Heart left ventricle (tissue), 16 donors: ENCODE data around the gene CCSER1. TPM values are rescaled to one million over a fixed set of nuclear protein-coding genes. Genes with fewer than 3 reads are reported as not detected.
"Not testable (repeated sequence)": the region's sequence is repeated elsewhere in the genome, so short reads cannot be mapped to it uniquely, and the experiment has no call there.

Experiments
- ATAC-seq, 4 donors: fragments of 200-7000 bp; cut with Tn5 transposase; one replicate each; pipeline ENCODE4 v1.9.1; 2020 to 2022; ENCODE audit warnings: moderate library complexity in 4 of 4, mild to moderate bottlenecking in 3 of 4, moderate number of reproducible peaks in 1 of 4
- DNase-seq, 5 donors: peaks; one replicate each; pipeline ENCODE4 v3.0.0-alpha.2; 2020
- H3K27ac ChIP-seq, 12 donors: fragments of 200-600 bp; sonication (generic) in 4 of 12; one replicate each; pipeline versions ENCODE4 v1.5.0 to v1.8.0; 2016 to 2022; ENCODE audit warnings: mild to moderate bottlenecking in 2 of 12
- H3K27me3 ChIP-seq, 9 donors: fragments of 200-600 bp; sonication (generic) in 2 of 9; one replicate each; pipeline versions ENCODE4 v1.5.1 to v1.8.0; 2016 to 2022; ENCODE audit warnings: mild to moderate bottlenecking in 3 of 9
- H3K36me3 ChIP-seq, 9 donors: fragments of 200-600 bp; sonication (generic) in 2 of 9; one replicate each; pipeline versions ENCODE4 v1.5.0 to v1.8.0; 2018 to 2022; ENCODE audit warnings: mild to moderate bottlenecking in 2 of 9
- H3K4me1 ChIP-seq, 12 donors: fragments of 200-600 bp; sonication (generic) in 4 of 12; one replicate each; pipeline versions ENCODE4 v1.5.0 to v1.8.0; 2016 to 2022; ENCODE audit warnings: mild to moderate bottlenecking in 3 of 12
- H3K4me3 ChIP-seq, 12 donors: fragments of 200-600 bp; sonication (generic) in 4 of 12; one replicate each; pipeline versions ENCODE4 v1.5.0 to v1.8.0; 2017 to 2022; ENCODE audit warnings: mild to moderate bottlenecking in 9 of 12, moderate library complexity in 4 of 12
- H3K9me3 ChIP-seq, 12 donors: fragments of 200-600 bp; sonication (generic) in 4 of 12; one replicate each; pipeline versions ENCODE4 v1.5.0 to v1.8.0; 2016 to 2022; ENCODE audit warnings: mild to moderate bottlenecking in 1 of 12
- POLR2A ChIP-seq, 2 donors: fragments of 450-650 bp; IDR thresholded peaks; one replicate each; pipeline ENCODE4 v1.6.1; 2017; ENCODE audit warnings: antibody characterized with exemption in 2 of 2, mild to moderate bottlenecking in 2 of 2, moderate library complexity in 2 of 2
- WGBS, 4 donors: extraction: QIAGEN DNeasy Blood & Tissue Kit in 2 of 4; methylation state at CpG; one replicate each; pipeline versions ENCODE4 v1.1.5 to v1.1.7; 2013 to 2018; 5-methylcytosine and 5-hydroxymethylcytosine counted together
- intact Hi-C, 10 donors: fragments of 100-400 bp; cut with DNase I; formaldehyde crosslinking; loops; one replicate each; pipeline versions ENCODE4 v1.11.1 to v1.14.2; 2022
- polyA plus RNA-seq, 2 donors: library from polyadenylated mRNA; stranded (reverse); fragments of 200-250 nt; gene quantifications; one replicate each; pipeline ENCODE4 v1.2.3, GENCODE V29; 2013
- total RNA-seq, 9 donors: library from RNA; depleted of rRNA in 2 of 9; stranded (reverse); fragments of >200 nt in 2 of 9; fragmentation: NEBNext Ultra II Directional in 3 of 9; extraction: Animal tissue kit (Norgen Biotek cat#: 25700) in 3 of 9; gene quantifications; one replicate each; pipeline versions ENCODE4 v1.1.0 to v1.2.4, GENCODE V29; 2016 to 2023
- TF ChIP-seq, protein P1 (sequence below), 12 donors: fragments of 200-600 bp; sonication (generic) in 4 of 12; IDR thresholded peaks; one replicate each; pipeline versions ENCODE4 v1.5.0 to v1.8.0; 2018 to 2022; ENCODE audit warnings: antibody characterized with exemption in 12 of 12, mild to moderate bottlenecking in 5 of 12
- donor health status: ischemic (EF 13 %, LVEDD 7.1; RV severe dilation, severe dysfunction).
- donor health status: healthy with polysubstance abuse.
- donor health status: DM: no; HTN: yes; CAD: no.
- donor health status: DM: no; HTN: no; CAD: no.
- donor health status: ischemic (EF 25% LVEDD 6.9; RV normal size, moderate dysfunction).
- donor health status: ischemic (EF 25% LVEDD 5.7; RV mildly dilated, moderate dysfunction).
- donor health status: healthy.
- donor health status: DM: yes; HTN: yes; CAD: no.
- donor health status: ischemic (EF 35%, LVEDD 5.7; RV mildly dilated, moderate dysfunction).
- donor health status: nonischemic (EF 11% LVEDD 7.7; RV severe dilation, severe dysfunction).
- donor health status: DM: yes; HTN: yes; CAD: no.
- donor health status: PGD.
- donor health status: ischemic (EF 29% LVEDD 5.4; RV normal size, mild dysfunction).
- donor health status: nonischemic (EF 23%, LVEDD 6.1; RV moderate dilation, normal function).

The CCSER1 gene
- total and polyA plus RNA-seq, 11 donors: 2.5 to 15.8 (median 12.2) TPM

DNA sequence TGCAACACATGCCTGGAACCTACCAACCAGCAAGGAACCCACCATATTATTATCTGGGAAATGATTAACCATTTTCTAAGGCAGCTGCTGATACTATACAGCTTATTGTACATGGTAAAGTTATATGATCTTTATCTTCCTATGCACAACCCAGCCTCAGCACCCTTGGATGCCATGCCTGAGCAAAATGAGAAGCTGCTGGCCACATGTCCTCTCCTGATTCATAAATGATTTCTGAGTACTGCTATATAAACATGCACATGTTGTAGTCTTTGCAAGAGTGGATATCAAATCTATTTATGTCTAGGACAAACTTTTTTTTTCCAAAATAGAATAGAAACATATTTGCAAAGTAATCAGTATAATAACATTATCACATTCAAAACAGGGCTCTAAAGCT lies 1043.6 kb downstream of the CCSER1 start:
- TF ChIP-seq, protein P1, sequence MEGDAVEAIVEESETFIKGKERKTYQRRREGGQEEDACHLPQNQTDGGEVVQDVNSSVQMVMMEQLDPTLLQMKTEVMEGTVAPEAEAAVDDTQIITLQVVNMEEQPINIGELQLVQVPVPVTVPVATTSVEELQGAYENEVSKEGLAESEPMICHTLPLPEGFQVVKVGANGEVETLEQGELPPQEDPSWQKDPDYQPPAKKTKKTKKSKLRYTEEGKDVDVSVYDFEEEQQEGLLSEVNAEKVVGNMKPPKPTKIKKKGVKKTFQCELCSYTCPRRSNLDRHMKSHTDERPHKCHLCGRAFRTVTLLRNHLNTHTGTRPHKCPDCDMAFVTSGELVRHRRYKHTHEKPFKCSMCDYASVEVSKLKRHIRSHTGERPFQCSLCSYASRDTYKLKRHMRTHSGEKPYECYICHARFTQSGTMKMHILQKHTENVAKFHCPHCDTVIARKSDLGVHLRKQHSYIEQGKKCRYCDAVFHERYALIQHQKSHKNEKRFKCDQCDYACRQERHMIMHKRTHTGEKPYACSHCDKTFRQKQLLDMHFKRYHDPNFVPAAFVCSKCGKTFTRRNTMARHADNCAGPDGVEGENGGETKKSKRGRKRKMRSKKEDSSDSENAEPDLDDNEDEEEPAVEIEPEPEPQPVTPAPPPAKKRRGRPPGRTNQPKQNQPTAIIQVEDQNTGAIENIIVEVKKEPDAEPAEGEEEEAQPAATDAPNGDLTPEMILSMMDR (IDR thresholded peaks at IDR 0.05): no peak
- no peak for TF ChIP-seq POLR2A (IDR thresholded peaks at IDR 0.05)
- Histone ChIP-seq H3K27ac (no peak overlapping the region), H3K9me3 (peaks cover 0 to 8% (median 0%) of the 10 kb centered on the region in 12 donors), H3K27me3 (no peaks in the 10 kb centered on the region), H3K36me3 (no peaks in the 10 kb centered on the region), H3K4me3 (no peak overlapping the region), H3K4me1 (no peaks in the 10 kb centered on the region)
- DNase-seq: no peak
- ATAC-seq: no peak
- intact Hi-C loops: no loop called here

DNA sequence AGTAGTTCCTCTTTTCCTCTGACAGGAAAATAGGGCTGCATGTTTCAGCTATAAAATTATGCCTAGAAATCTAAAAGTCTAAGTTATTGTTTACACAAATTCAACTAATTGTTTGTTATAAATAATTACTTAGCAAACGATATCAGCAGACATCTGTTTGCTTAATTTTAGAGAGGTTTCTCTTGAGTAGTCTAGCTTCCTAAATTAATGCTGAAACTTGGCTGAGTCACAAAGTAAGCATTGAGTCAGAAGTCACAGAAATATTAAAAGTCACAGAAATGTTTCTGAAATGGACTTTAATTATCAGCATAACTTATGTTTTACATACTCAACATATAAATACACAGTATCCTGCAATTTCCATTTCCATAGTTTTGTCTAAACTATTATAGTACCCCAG lies 1044.0 kb downstream of the CCSER1 start:
- intact Hi-C loops: no loop called here
- H3K9me3 ChIP-seq: peaks cover 0 to 8% (median 0%) of the 10 kb centered on the region in 12 donors
- ATAC-seq (no peak), DNase-seq (no peak)
- no peaks in the 10 kb centered on the region for H3K36me3 ChIP-seq
- no peak overlapping the region for H3K4me3 ChIP-seq
- H3K27ac ChIP-seq: no peak overlapping the region
- no peaks in the 10 kb centered on the region for H3K4me1 ChIP-seq
- no peak for TF ChIP-seq POLR2A (IDR thresholded peaks at IDR 0.05)
- TF ChIP-seq, protein P1 (IDR thresholded peaks at IDR 0.05): no peak
- 49 to 65% (median 52%) methylated on average over 1 of the region's 1 CpG for WGBS, 4 donors
- H3K27me3 ChIP-seq: no peaks in the 10 kb centered on the region

DNA sequence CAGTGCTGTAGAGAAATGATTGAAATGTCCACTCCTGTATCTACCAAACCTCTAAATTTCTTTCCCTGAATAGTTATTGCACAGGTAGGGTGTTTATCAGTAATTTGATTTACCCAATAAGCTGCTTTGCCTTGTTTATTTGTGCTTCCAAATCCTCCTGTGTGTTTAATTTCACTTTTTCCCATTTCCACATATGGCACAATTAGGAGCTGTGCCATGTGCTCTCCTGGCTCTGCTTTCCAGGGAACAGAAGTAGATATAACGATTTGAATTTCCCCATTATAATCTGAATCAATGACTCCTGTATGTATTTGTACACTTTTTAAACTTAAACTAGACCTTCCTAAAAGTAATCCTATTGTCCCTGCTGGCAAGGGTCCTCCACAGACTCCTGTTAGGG lies 1057.9 kb downstream of the CCSER1 start:
- H3K27ac ChIP-seq, H3K27me3 ChIP-seq, DNase-seq, H3K36me3 ChIP-seq, H3K4me3 ChIP-seq, ATAC-seq, intact Hi-C loops, H3K9me3 ChIP-seq, H3K4me1 ChIP-seq: not testable (repeated sequence)
- WGBS, 4 donors: 63 to 79% (median 76%) methylated on average over 1 of the region's 1 CpG

DNA sequence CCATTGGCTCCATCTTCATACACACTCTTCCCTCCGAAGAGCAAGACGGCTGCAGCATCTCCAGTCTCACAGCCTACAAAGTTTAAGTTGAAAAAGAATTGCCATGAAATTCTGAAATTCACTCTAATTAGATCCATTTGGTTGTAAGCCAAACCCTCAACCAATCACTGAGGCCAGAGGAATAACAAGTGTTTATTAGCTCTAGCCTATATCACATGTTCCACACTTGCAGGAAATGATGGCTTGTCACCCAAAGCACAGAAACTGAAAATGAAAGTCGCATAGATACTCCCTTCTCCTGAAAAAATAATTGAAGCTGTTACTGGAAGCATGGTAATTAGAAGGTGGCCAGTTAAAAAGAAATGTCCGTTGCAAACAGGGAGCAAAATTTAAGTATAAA lies 1071.8 kb downstream of the CCSER1 start:
- WGBS, 4 donors: 60 to 82% (median 75%) methylated on average over 4 of the region's 4 CpGs

DNA sequence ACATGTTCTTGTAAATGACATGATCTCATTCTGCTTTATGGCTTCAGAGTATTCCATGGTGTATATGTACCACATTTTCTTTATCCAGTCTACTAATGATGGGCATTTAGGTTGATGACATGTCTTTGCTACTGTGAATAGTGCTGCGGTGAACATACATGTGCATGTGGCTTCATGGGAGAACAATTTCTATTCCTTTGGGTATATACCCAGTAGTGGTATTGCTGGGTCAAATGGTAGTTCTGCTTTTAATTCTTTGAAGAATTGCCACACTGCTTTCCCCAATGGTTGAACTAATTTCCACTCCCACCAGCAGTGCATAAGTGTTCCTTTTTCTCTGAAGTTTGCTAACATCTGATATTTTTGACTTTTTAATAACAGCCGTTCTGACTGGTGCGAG lies 1080.3 kb downstream of the CCSER1 start:
- Histone ChIP-seq H3K27ac (no peak overlapping the region), H3K4me1 (no peaks in the 10 kb centered on the region), H3K4me3 (no peak overlapping the region), H3K36me3 (no peaks in the 10 kb centered on the region), H3K27me3 (no peaks in the 10 kb centered on the region), H3K9me3 (no peaks in the 10 kb centered on the region)
- TF ChIP-seq, protein P1 (IDR thresholded peaks at IDR 0.05): no peak
- no peak for TF ChIP-seq POLR2A (IDR thresholded peaks at IDR 0.05)
- intact Hi-C loops: no loop called here
- DNase-seq (no peak), ATAC-seq (no peak)
- 90 to 95% (median 93%) methylated on average over 3 of the region's 3 CpGs for WGBS, 4 donors

More for the DNA sequence above, 1071.8 kb downstream of the CCSER1 start:
- ATAC-seq: peak in 1 of 4 donors; percentile 41
- Histone ChIP-seq H3K4me3 (peak overlapping the region in 10 of 12 donors; percentile 0 to 56 (median 28)), H3K9me3 (no peaks in the 10 kb centered on the region), H3K27me3 (no peaks in the 10 kb centered on the region), H3K36me3 (no peaks in the 10 kb centered on the region), H3K4me1 (no peaks in the 10 kb centered on the region), H3K27ac (no peak overlapping the region)
- DNase-seq: no peak
- TF ChIP-seq POLR2A (IDR thresholded peaks at IDR 0.05): no peak
- TF ChIP-seq, protein P1 (IDR thresholded peaks at IDR 0.05): no peak
- intact Hi-C loops: no loop called here
